Body of pancreas (tissue), 4 donors: ENCODE data around the gene CAMK2A.

Source experiments
- POLR2A ChIP-seq, 3 donors: fragments of 450-650 bp; IDR thresholded peaks; one replicate each; pipeline ENCODE4 v1.6.1; 2016; ENCODE audit warnings: antibody characterized with exemption in 3 of 3, mild to moderate bottlenecking in 2 of 3
- TF ChIP-seq, protein P1 (sequence below), 7 experiments: fragments of 450-650 bp in 4 of 7; fragments of 200-600 bp in 3 of 7; sonication (generic) in 3 of 7; IDR thresholded peaks; one replicate each; pipeline ENCODE4 v1.5.1; 2016 to 2019; ENCODE audit warnings: antibody characterized with exemption in 7 of 7

DNA sequence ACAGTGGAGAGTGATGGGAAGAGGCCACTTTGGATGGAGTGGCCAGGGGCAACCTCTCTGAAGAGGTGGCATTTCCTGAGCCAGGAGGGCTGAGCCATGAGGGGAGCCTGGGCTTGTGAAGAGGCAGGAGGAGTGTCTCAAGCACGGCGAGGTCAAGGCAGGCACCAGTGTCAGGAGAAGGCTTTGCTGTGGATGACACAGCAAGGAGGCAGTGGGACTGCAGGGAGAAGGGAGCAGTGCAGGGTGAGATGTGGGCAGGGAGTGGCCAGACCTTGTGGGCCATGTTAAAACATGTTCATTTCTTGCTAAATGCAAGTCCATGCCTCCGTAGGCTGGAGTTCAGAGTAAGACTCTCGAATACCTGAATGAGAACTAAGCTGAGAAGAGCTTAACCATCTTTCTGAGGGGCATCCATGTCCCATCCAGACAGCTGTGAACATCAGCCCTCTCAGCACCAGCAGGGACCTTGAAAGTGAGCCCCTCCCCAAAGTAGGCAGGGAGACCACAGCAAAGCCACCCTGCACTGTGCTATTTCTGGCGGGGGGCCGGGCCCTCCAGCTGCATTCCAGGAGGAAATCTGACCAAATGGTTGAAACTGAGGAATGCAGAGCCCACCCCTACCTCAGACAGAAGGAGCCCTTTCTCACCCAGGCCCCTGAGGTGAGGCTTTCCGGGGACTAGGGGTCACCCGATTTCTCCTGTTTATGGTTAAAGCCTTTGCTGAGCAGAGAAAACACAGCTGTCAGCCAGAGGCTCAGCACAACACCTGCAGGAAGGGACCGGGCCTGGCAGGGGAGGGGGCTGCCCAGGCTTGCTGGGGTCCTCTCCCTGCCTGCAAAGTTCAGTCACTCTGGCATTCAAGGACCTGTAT, 29.3 kb upstream of the CAMK2A start:
- TF ChIP-seq, protein P1, sequence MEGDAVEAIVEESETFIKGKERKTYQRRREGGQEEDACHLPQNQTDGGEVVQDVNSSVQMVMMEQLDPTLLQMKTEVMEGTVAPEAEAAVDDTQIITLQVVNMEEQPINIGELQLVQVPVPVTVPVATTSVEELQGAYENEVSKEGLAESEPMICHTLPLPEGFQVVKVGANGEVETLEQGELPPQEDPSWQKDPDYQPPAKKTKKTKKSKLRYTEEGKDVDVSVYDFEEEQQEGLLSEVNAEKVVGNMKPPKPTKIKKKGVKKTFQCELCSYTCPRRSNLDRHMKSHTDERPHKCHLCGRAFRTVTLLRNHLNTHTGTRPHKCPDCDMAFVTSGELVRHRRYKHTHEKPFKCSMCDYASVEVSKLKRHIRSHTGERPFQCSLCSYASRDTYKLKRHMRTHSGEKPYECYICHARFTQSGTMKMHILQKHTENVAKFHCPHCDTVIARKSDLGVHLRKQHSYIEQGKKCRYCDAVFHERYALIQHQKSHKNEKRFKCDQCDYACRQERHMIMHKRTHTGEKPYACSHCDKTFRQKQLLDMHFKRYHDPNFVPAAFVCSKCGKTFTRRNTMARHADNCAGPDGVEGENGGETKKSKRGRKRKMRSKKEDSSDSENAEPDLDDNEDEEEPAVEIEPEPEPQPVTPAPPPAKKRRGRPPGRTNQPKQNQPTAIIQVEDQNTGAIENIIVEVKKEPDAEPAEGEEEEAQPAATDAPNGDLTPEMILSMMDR (IDR thresholded peaks at IDR 0.05), result no peak
- no peak for TF ChIP-seq POLR2A (IDR thresholded peaks at IDR 0.05)
